H1 (cell line): ENCODE data around the gene PAX3. TPM values are rescaled to one million over a fixed set of nuclear protein-coding genes. Genes with fewer than 3 reads are reported as not detected.

Experiments
- CTCF ChIA-PET: fragments of 300-600 bp; sonication (Branson Sonifier 250); formaldehyde crosslinking; loops from one replicate; lab custom pipeline; 2021; ENCODE audit not compliant: partially characterized antibody; lab: Charles Lee
- POLR2A ChIA-PET: fragments of 300-600 bp; sonication (Branson Sonifier 250); formaldehyde crosslinking; loops from one replicate; lab custom pipeline; 2021; ENCODE audit warnings: inconsistent platforms; ENCODE audit not compliant: partially characterized antibody; lab: Charles Lee
- DNase-seq, 2 experiments: peaks; one replicate each; pipeline versions ENCODE4 v3.0.0 to v3.0.0-alpha.2; 2010 to 2022; ENCODE audit warnings: low spot score in 2 of 2, low read depth in 1 of 2, mixed read lengths in 1 of 2
- FAIRE-seq: peaks from 2 replicates; lab custom pipeline; 2011; peaks lifted over from hg19 to GRCh38; lab: Jason Lieb, UNC
- H2AFZ ChIP-seq: 2 replicates; pipeline ENCODE4 v1.8.1; 2012; ENCODE audit warnings: low read length, inconsistent platforms
- H2AK5ac ChIP-seq: 2 replicates; pipeline ENCODE4 v1.6.1; 2013; ENCODE audit warnings: low read depth, low read length
- H2BK120ac ChIP-seq: replicated peaks from 2 replicates; pipeline ENCODE3; 2013; ENCODE audit warnings: low read depth, low read length, inconsistent platforms
- H2BK12ac ChIP-seq: 2 replicates; pipeline ENCODE4 v1.6.1; 2013; ENCODE audit warnings: low read depth, low read length
- H2BK15ac ChIP-seq: 2 replicates; pipeline ENCODE4 v1.6.1; 2013; ENCODE audit warnings: low read length
- H2BK20ac ChIP-seq: 2 replicates; pipeline ENCODE4 v1.6.1; 2013; ENCODE audit warnings: low read length
- H2BK5ac ChIP-seq: 2 replicates; pipeline ENCODE4 v1.6.1; 2013; ENCODE audit warnings: low read depth, low read length
- H3K14ac ChIP-seq: 2 replicates; pipeline ENCODE4 v1.6.1; 2013; ENCODE audit warnings: inconsistent platforms; ENCODE audit not compliant: insufficient read length
- H3K18ac ChIP-seq: 2 replicates; pipeline ENCODE4 v1.6.1; 2013; ENCODE audit warnings: low read length; ENCODE audit errors: extremely low read depth
- H3K23ac ChIP-seq: 2 replicates; pipeline ENCODE4 v1.6.1; 2013; ENCODE audit warnings: inconsistent platforms; ENCODE audit not compliant: insufficient read length
- H3K23me2 ChIP-seq: 2 replicates; pipeline ENCODE4 v1.6.1; 2013; ENCODE audit warnings: low read depth, low read length
- H3K27ac ChIP-seq: 2 replicates; pipeline ENCODE4 v1.6.1; 2011; ENCODE audit warnings: low read depth, low read length, inconsistent platforms
- H3K27me3 ChIP-seq, 4 experiments: replicated peaks in 1 of 4; 1 replicate in 1 of 4; 2 replicates in 3 of 4; pipeline versions ENCODE4 v1.6.1 to v1.8.1; 2011 to 2013; ENCODE audit warnings: low read length in 3 of 4, mild to moderate bottlenecking in 3 of 4, inconsistent platforms in 2 of 4, mixed read lengths in 2 of 4, moderate library complexity in 1 of 4; ENCODE audit not compliant: control insufficient read depth in 3 of 4, insufficient read depth in 3 of 4; ENCODE audit errors: extremely low read depth in 1 of 4
- H3K36me3 ChIP-seq, 4 experiments: 2 replicates each; pipeline versions ENCODE4 v1.6.1 to v1.8.1; 2011 to 2013; ENCODE audit warnings: mild to moderate bottlenecking in 4 of 4, low read length in 3 of 4, moderate library complexity in 2 of 4, control low read depth in 1 of 4, inconsistent platforms in 1 of 4; ENCODE audit not compliant: insufficient read depth in 4 of 4, control insufficient read depth in 2 of 4
- H3K4ac ChIP-seq: replicated peaks from 2 replicates; pipeline ENCODE3; 2013; ENCODE audit warnings: low read length, low read depth, mixed read lengths, inconsistent platforms; ENCODE audit not compliant: insufficient read length
- H3K4me1 ChIP-seq, 4 experiments: replicated peaks in 1 of 4; 1 replicate in 1 of 4; 2 replicates in 3 of 4; pipeline versions ENCODE4 v1.6.1 to v1.8.1; 2011 to 2013; ENCODE audit warnings: low read length in 3 of 4, inconsistent platforms in 2 of 4, mixed read lengths in 1 of 4; ENCODE audit not compliant: insufficient read depth in 4 of 4, control insufficient read depth in 3 of 4
- H3K4me2 ChIP-seq, 2 experiments: 2 replicates each; pipeline versions ENCODE4 v1.6.1 to v1.8.1; 2011 to 2013; ENCODE audit warnings: low read depth in 2 of 2, low read length in 2 of 2, control low read depth in 1 of 2, inconsistent platforms in 1 of 2, mild to moderate bottlenecking in 1 of 2; ENCODE audit not compliant: insufficient read depth in 1 of 2
- H3K4me3 ChIP-seq, 4 experiments: fragments of 200-600, 300-600 bp in 1 of 4; sonication (generic), shearing (Covaris generic), sonication (Bioruptor Twin) in 1 of 4; 2 replicates each; pipeline versions ENCODE4 v1.5.1 to v1.8.1; 2011 to 2016; ENCODE audit warnings: low read length in 4 of 4, low read depth in 3 of 4, control low read depth in 2 of 4, inconsistent platforms in 2 of 4, mild to moderate bottlenecking in 2 of 4, mixed read lengths in 1 of 4, moderate library complexity in 1 of 4; ENCODE audit not compliant: insufficient read depth in 2 of 4; ENCODE audit errors: extremely low read depth in 1 of 4
- H3K56ac ChIP-seq: replicated peaks from 2 replicates; pipeline ENCODE3; 2013; ENCODE audit warnings: low read depth, mild to moderate bottlenecking, mixed read lengths, low read length, inconsistent platforms; ENCODE audit not compliant: insufficient read length
- H3K79me1 ChIP-seq: 2 replicates; pipeline ENCODE4 v1.6.1; 2013; ENCODE audit warnings: low read depth, low read length, control low read depth
- H3K79me2 ChIP-seq, 2 experiments: 2 replicates each; pipeline versions ENCODE4 v1.6.1 to v1.8.1; 2012 to 2013; ENCODE audit warnings: low read length in 2 of 2, mild to moderate bottlenecking in 2 of 2, inconsistent platforms in 1 of 2; ENCODE audit not compliant: insufficient read depth in 2 of 2, control insufficient read depth in 1 of 2
- H3K9ac ChIP-seq, 4 experiments: replicated peaks in 1 of 4; 1 replicate in 1 of 4; 2 replicates in 3 of 4; pipeline versions ENCODE4 v1.6.1 to v1.8.1; 2011 to 2013; ENCODE audit warnings: low read depth in 3 of 4, low read length in 3 of 4, control low read depth in 2 of 4, mild to moderate bottlenecking in 2 of 4, moderate library complexity in 2 of 4, inconsistent platforms in 1 of 4; ENCODE audit errors: extremely low read depth in 1 of 4
- H3K9me3 ChIP-seq, 2 experiments: 2 replicates each; pipeline versions ENCODE4 v1.6.1 to v1.8.1; 2012 to 2013; ENCODE audit warnings: mild to moderate bottlenecking in 2 of 2, moderate library complexity in 2 of 2, control low read depth in 1 of 2, inconsistent platforms in 1 of 2, low read depth in 1 of 2, low read length in 1 of 2, mixed read lengths in 1 of 2; ENCODE audit not compliant: insufficient read depth in 2 of 2
- H4K20me1 ChIP-seq, 2 experiments: replicated peaks in 1 of 2; 2 replicates each; pipeline versions ENCODE3 to v1.8.1; 2011 to 2013; ENCODE audit warnings: inconsistent platforms in 2 of 2, low read length in 2 of 2, mild to moderate bottlenecking in 1 of 2; ENCODE audit not compliant: insufficient read depth in 2 of 2, control insufficient read depth in 1 of 2
- H4K5ac ChIP-seq: 2 replicates; pipeline ENCODE4 v1.6.1; 2013; ENCODE audit warnings: low read length, low read depth, mixed read lengths, inconsistent platforms; ENCODE audit not compliant: insufficient read length
- H4K8ac ChIP-seq: 2 replicates; pipeline ENCODE4 v1.8.0; 2013; ENCODE audit warnings: mild to moderate bottlenecking, moderate library complexity, low read length, inconsistent platforms; ENCODE audit not compliant: insufficient read depth; ENCODE audit errors: extremely low read depth
- H4K91ac ChIP-seq: replicated peaks from 2 replicates; pipeline ENCODE3; 2013; ENCODE audit warnings: low read length, mixed read lengths, inconsistent platforms; ENCODE audit not compliant: insufficient read length
- ATF2 ChIP-seq: IDR thresholded peaks from 2 replicates; pipeline ENCODE4 v1.6.1; 2012; ENCODE audit warnings: low read length, inconsistent platforms
- CBX5 ChIP-seq: fragments of 300-800, 300-1000 bp; sonication (generic); IDR thresholded peaks from 2 replicates; pipeline ENCODE4 v1.7.1; 2016; ENCODE audit warnings: antibody characterized with exemption, low read length, low read depth
- CTCF ChIP-seq, 3 experiments: IDR thresholded peaks; 1 replicate in 2 of 3; 2 replicates in 1 of 3; pipeline versions ENCODE4 v1.5.1 to v1.6.1; 2011; ENCODE audit warnings: low read length in 3 of 3, mild to moderate bottlenecking in 3 of 3, inconsistent platforms in 2 of 3, low read depth in 1 of 3, moderate library complexity in 1 of 3; ENCODE audit not compliant: insufficient read depth in 1 of 3; ENCODE audit errors: control extremely low read depth in 1 of 3
- PHF8 ChIP-seq: fragments of 200-600 bp; sonication (generic); conservative IDR thresholded peaks from 2 replicates; pipeline ENCODE4 v1.7.1; 2012; ENCODE audit warnings: low read depth, mild to moderate bottlenecking, inconsistent platforms, low read length, moderate library complexity
- SIX5 ChIP-seq: IDR thresholded peaks from 2 replicates; pipeline ENCODE4 v1.6.1; 2011; ENCODE audit warnings: mild to moderate bottlenecking, low read depth, low read length
- TBP ChIP-seq: IDR thresholded peaks from 2 replicates; pipeline ENCODE4 v1.6.1; 2011; ENCODE audit warnings: low read depth, low read length, improper control_type of control experiment
- ZNF274 ChIP-seq: IDR thresholded peaks from 2 replicates; pipeline ENCODE4 v1.7.0; 2012; ENCODE audit warnings: low read length, borderline replicate concordance; ENCODE audit errors: extremely low read depth
- WGBS, 2 experiments: shearing (Covaris generic) in 1 of 2; methylation state at CpG; one replicate each; pipeline versions ENCODE4 v1.1.6 to v1.1.7; 2013 to 2015; ENCODE audit warnings: low lambda C conversion rate in 2 of 2, mixed read lengths in 2 of 2, inconsistent platforms in 1 of 2, low coverage in 1 of 2, missing lambda C conversion rate in 1 of 2; ENCODE audit not compliant: insufficient replicate concordance in 2 of 2, insufficient coverage in 1 of 2, insufficient read length in 1 of 2; ENCODE audit errors: extremely low coverage in 1 of 2, missing lambda C conversion rate in 1 of 2; 5-methylcytosine and 5-hydroxymethylcytosine counted together
- polyA plus RNA-seq, 7 experiments: library from polyadenylated mRNA; depleted of rRNA in 3 of 7; stranded (reverse) in 5 of 7; unstranded in 2 of 7; fragments of >200 nt in 5 of 7; fragments of 200-250 nt in 2 of 7; gene quantifications; 1 replicate in 5 of 7; 2 replicates in 1 of 7; 4 replicates in 1 of 7; pipeline versions ENCODE4 v1.2.1 to v1.2.3, GENCODE V29; 2011 to 2013; ENCODE audit warnings: missing spikeins in 2 of 7, mixed read lengths in 2 of 7
- total RNA-seq: library from RNA; stranded (reverse); fragmentation: NEBNext Ultra II Directional; extraction: Animal tissue kit (Norgen Biotek cat#: 25700); gene quantifications from 2 replicates; pipeline ENCODE4 v1.2.1, GENCODE V29; 2021

The PAX3 gene
- total and polyA plus RNA-seq, 2 of the 8 experiments (the other 6 are each of a cell fraction or from before 2014, with no cell fraction given), result 0.33 TPM; not detected in 1

DNA sequence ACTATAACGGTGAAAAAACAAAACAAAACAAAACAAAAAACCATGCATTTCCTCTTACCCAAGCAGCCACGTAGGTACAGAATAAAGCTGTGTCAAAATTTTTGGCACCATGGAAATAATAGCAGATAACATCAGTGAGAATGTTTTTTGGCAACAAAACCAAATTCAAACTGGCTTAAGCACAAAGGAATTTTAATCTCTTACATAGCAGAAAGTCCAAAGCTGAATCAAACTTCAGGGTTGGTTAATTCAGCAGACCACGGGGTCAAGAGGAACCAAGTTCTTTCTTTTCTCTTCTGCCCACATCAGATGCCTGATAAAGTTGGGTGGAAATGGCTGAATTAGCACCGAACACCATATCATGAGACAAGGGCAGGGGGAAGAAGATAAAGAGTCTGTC, 129.5 kb downstream of the PAX3 start:
- no peak overlapping the region for H2BK120ac ChIP-seq
- DNase-seq, result no peak
- no peak overlapping the region for H4K5ac ChIP-seq
- H2AFZ ChIP-seq, result 0 out of 2 replicates have a peak overlapping the region, but pooled peaks have one; percentile 31
- no peak overlapping the region for H2AK5ac ChIP-seq
- H3K27ac ChIP-seq, result no peak overlapping the region
- no peaks in the 10 kb centered on the region for H3K4me1 ChIP-seq
- H3K14ac ChIP-seq, result no peak overlapping the region
- H3K56ac ChIP-seq, result no peak overlapping the region
- no peak overlapping the region for H2BK15ac ChIP-seq
- no peak overlapping the region for H3K4me3 ChIP-seq
- H2BK5ac ChIP-seq, result no peak overlapping the region
- no peaks in the 10 kb centered on the region for H3K36me3 ChIP-seq
- H4K20me1 ChIP-seq, result no peaks in the 10 kb centered on the region
- no peak overlapping the region for H4K8ac ChIP-seq
- H3K23me2 ChIP-seq, result no peaks in the 10 kb centered on the region
- H3K79me2 ChIP-seq, result no peaks in the 10 kb centered on the region
- 0 out of 7 replicates have a peak, but pooled peaks cover 0 to 2% (median 0%) of the 10 kb centered on the region in 4 experiments for H3K27me3 ChIP-seq
- POLR2A ChIA-PET, result no interaction called here
- H3K9me3 ChIP-seq, result no peaks in the 10 kb centered on the region
- H3K9ac ChIP-seq, result no peak overlapping the region; a peak in 1 of 7 replicates
- CTCF ChIA-PET, result no interaction called here
- H3K23ac ChIP-seq, result no peak overlapping the region
- no peaks in the 10 kb centered on the region for H3K79me1 ChIP-seq
- H4K91ac ChIP-seq, result no peak overlapping the region
- no peak overlapping the region for H3K4ac ChIP-seq
- H3K4me2 ChIP-seq, result no peak overlapping the region
- no peak overlapping the region for H2BK12ac ChIP-seq
- no peak overlapping the region for H2BK20ac ChIP-seq
- no peak overlapping the region for H3K18ac ChIP-seq
- TF ChIP-seq SIX5, result no peak
- TF ChIP-seq ATF2, result no peak
- TF ChIP-seq TBP, result no peak
- TF ChIP-seq ZNF274, result no peak
- TF ChIP-seq PHF8, result no peak
- no peak for TF ChIP-seq CTCF (IDR thresholded peaks at IDR 0.05; ENCODE audit: control extremely low read depth in 1 of 3, insufficient read depth in 1 of 3, low read depth in 1 of 3, low read length in 3 of 3)
- no peak for TF ChIP-seq CBX5
- FAIRE-seq, result no peak
- 82% methylated on average over 4 of the region's 4 CpGs; no CpG with 5 or more reads in 1 of the 2 experiments for WGBS, 2 experiments
